ENCODE data around the gene NCOA4.

The NCOA4 gene

GRCh38 chr10:46030091-46030937 lies at the start of gene NCOA4:
Gene NCOA4 (minus strand): TSS chr10:46030623. CDS start chr10:46016680, 13,943 bp downstream.
- no peaks in the 10 kb centered on the region for H3K27me3 ChIP-seq (ENCODE audit: control insufficient read depth, insufficient read depth, low read length)
- H3K9ac ChIP-seq = peak within 1 kb of the TSS; percentile 81
- H2AFZ ChIP-seq = peak within 1 kb of the TSS; percentile 51
- peaks cover 21% of the 10 kb centered on the region for H3K4me1 ChIP-seq
- no peaks in the 10 kb centered on the region for H3K36me3 ChIP-seq (ENCODE audit: control insufficient read depth, insufficient read depth, low read length)
- peak within 1 kb of the TSS; percentile 70 for H3K27ac ChIP-seq
- peak within 1 kb of the TSS; percentile 66 for H3K4me2 ChIP-seq (ENCODE audit: low read length)
- TF ChIP-seq CTCF (IDR thresholded peaks at IDR 0.05) = peak; percentile 94
- H3K9me3 ChIP-seq (ENCODE audit: control insufficient read depth, low read length) = no peaks in the 10 kb centered on the region
- peak within 1 kb of the TSS; percentile 75 for H3K4me3 ChIP-seq (ENCODE audit: low read depth, low read length)
- H3K79me2 ChIP-seq = peaks cover 43% of the 10 kb centered on the region

GRCh38 chr10:46079831-46080585 lies 49.6 kb upstream of the NCOA4 start:
- Histone ChIP-seq H3K27me3 (ENCODE audit: control insufficient read depth, insufficient read depth, low read length) (no peaks in the 10 kb centered on the region), H3K27ac (no peak overlapping the region), H3K9me3 (ENCODE audit: control insufficient read depth, low read length) (no peaks in the 10 kb centered on the region), H3K4me1 (no peaks in the 10 kb centered on the region), H3K4me3 (ENCODE audit: low read depth, low read length) (no peak overlapping the region), H3K79me2 (no peaks in the 10 kb centered on the region), H3K9ac (no peak overlapping the region), H3K36me3 (ENCODE audit: control insufficient read depth, insufficient read depth, low read length) (no peaks in the 10 kb centered on the region), H3K4me2 (ENCODE audit: low read length) (no peak overlapping the region), H2AFZ (no peak overlapping the region)
- TF ChIP-seq CTCF (IDR thresholded peaks at IDR 0.05) = no peak

GRCh38 chr10:46077731-46078413 lies 47.4 kb upstream of the NCOA4 start:
- H3K9ac ChIP-seq = no peak overlapping the region
- H3K27ac ChIP-seq = no peak overlapping the region
- H3K27me3 ChIP-seq (ENCODE audit: control insufficient read depth, insufficient read depth, low read length) = no peaks in the 10 kb centered on the region
- no peaks in the 10 kb centered on the region for H3K36me3 ChIP-seq (ENCODE audit: control insufficient read depth, insufficient read depth, low read length)
- no peaks in the 10 kb centered on the region for H3K4me1 ChIP-seq
- H2AFZ ChIP-seq = no peak overlapping the region
- no peaks in the 10 kb centered on the region for H3K9me3 ChIP-seq (ENCODE audit: control insufficient read depth, low read length)
- TF ChIP-seq CTCF (IDR thresholded peaks at IDR 0.05) = no peak
- no peaks in the 10 kb centered on the region for H3K79me2 ChIP-seq
- H3K4me3 ChIP-seq (ENCODE audit: low read depth, low read length) = no peak overlapping the region
- H3K4me2 ChIP-seq (ENCODE audit: low read length) = no peak overlapping the region

GRCh38 chr10:46077141-46077554 lies 46.7 kb upstream of the NCOA4 start:
- H2AFZ ChIP-seq = no peak overlapping the region
- no peak overlapping the region for H3K27ac ChIP-seq
- no peaks in the 10 kb centered on the region for H3K36me3 ChIP-seq (ENCODE audit: control insufficient read depth, insufficient read depth, low read length)
- H3K79me2 ChIP-seq = no peaks in the 10 kb centered on the region
- no peaks in the 10 kb centered on the region for H3K27me3 ChIP-seq (ENCODE audit: control insufficient read depth, insufficient read depth, low read length)
- H3K4me1 ChIP-seq = no peaks in the 10 kb centered on the region
- no peak overlapping the region for H3K4me2 ChIP-seq (ENCODE audit: low read length)
- H3K9ac ChIP-seq = no peak overlapping the region
- TF ChIP-seq CTCF (IDR thresholded peaks at IDR 0.05) = no peak
- no peaks in the 10 kb centered on the region for H3K9me3 ChIP-seq (ENCODE audit: control insufficient read depth, low read length)
- H3K4me3 ChIP-seq (ENCODE audit: low read depth, low read length) = no peak overlapping the region
